Measurements from ENCODE around the gene PTCH2.

PTCH2 gene

DNA sequence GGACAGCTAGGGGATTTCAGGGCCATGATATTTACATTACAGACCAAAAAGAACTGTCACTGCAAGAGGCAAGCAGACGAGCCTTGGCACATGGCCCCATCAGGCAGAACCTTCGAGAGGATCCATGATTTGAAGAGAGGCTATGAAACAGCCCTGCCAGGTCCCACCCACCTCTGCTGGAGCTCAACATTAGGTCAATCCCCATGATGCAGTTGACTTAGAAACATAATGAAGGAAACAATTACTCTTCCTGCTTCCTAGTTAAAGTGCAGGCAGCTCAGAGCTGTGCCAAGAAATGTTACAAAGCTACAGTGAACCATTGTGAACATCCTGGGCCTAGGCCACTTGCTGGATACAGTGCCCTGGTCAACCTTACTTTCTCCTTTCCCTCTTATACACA, 41.7 kb upstream of the PTCH2 start:
- TF ChIP-seq, protein P1, sequence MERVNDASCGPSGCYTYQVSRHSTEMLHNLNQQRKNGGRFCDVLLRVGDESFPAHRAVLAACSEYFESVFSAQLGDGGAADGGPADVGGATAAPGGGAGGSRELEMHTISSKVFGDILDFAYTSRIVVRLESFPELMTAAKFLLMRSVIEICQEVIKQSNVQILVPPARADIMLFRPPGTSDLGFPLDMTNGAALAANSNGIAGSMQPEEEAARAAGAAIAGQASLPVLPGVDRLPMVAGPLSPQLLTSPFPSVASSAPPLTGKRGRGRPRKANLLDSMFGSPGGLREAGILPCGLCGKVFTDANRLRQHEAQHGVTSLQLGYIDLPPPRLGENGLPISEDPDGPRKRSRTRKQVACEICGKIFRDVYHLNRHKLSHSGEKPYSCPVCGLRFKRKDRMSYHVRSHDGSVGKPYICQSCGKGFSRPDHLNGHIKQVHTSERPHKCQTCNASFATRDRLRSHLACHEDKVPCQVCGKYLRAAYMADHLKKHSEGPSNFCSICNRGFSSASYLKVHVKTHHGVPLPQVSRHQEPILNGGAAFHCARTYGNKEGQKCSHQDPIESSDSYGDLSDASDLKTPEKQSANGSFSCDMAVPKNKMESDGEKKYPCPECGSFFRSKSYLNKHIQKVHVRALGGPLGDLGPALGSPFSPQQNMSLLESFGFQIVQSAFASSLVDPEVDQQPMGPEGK (CRISPR knock-in tag; IDR thresholded peaks at IDR 0.05; ENCODE audit: borderline replicate concordance): no peak
- TF ChIP-seq ZC3H10 (CRISPR knock-in tag; IDR thresholded peaks at IDR 0.05): no peak
- no peak for TF ChIP-seq CSDC2 (CRISPR knock-in tag; IDR thresholded peaks at IDR 0.05)
- TF ChIP-seq TCF4 (CRISPR knock-in tag; IDR thresholded peaks at IDR 0.05; ENCODE audit: borderline replicate concordance): no peak
- TF ChIP-seq ZNF70 (CRISPR knock-in tag; IDR thresholded peaks at IDR 0.05): no peak
- TF ChIP-seq, protein P2, sequence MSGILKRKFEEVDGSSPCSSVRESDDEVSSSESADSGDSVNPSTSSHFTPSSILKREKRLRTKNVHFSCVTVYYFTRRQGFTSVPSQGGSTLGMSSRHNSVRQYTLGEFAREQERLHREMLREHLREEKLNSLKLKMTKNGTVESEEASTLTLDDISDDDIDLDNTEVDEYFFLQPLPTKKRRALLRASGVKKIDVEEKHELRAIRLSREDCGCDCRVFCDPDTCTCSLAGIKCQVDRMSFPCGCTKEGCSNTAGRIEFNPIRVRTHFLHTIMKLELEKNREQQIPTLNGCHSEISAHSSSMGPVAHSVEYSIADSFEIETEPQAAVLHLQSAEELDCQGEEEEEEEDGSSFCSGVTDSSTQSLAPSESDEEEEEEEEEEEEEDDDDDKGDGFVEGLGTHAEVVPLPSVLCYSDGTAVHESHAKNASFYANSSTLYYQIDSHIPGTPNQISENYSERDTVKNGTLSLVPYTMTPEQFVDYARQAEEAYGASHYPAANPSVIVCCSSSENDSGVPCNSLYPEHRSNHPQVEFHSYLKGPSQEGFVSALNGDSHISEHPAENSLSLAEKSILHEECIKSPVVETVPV (CRISPR knock-in tag; IDR thresholded peaks at IDR 0.05): no peak
- no peak for TF ChIP-seq ARNTL (CRISPR knock-in tag; IDR thresholded peaks at IDR 0.05; ENCODE audit: borderline replicate concordance, low read depth)
- no peak for TF ChIP-seq PPARA (CRISPR knock-in tag; IDR thresholded peaks at IDR 0.05; ENCODE audit: borderline replicate concordance)
- no peak for TF ChIP-seq ISL1 (CRISPR knock-in tag; IDR thresholded peaks at IDR 0.05)
- no peak for TF ChIP-seq SNAI2 (CRISPR knock-in tag; IDR thresholded peaks at IDR 0.05)
- TF ChIP-seq, protein P3, sequence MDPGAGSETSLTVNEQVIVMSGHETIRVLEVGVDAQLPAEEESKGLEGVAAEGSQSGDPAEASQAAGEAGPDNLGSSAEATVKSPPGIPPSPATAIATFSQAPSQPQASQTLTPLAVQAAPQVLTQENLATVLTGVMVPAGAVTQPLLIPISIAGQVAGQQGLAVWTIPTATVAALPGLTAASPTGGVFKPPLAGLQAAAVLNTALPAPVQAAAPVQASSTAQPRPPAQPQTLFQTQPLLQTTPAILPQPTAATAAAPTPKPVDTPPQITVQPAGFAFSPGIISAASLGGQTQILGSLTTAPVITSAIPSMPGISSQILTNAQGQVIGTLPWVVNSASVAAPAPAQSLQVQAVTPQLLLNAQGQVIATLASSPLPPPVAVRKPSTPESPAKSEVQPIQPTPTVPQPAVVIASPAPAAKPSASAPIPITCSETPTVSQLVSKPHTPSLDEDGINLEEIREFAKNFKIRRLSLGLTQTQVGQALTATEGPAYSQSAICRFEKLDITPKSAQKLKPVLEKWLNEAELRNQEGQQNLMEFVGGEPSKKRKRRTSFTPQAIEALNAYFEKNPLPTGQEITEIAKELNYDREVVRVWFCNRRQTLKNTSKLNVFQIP (CRISPR knock-in tag; IDR thresholded peaks at IDR 0.05; ENCODE audit: borderline replicate concordance, low read depth): no peak
- TF ChIP-seq, protein P4, sequence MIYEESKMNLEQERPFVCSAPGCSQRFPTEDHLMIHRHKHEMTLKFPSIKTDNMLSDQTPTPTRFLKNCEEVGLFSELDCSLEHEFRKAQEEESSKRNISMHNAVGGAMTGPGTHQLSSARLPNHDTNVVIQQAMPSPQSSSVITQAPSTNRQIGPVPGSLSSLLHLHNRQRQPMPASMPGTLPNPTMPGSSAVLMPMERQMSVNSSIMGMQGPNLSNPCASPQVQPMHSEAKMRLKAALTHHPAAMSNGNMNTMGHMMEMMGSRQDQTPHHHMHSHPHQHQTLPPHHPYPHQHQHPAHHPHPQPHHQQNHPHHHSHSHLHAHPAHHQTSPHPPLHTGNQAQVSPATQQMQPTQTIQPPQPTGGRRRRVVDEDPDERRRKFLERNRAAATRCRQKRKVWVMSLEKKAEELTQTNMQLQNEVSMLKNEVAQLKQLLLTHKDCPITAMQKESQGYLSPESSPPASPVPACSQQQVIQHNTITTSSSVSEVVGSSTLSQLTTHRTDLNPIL (CRISPR knock-in tag; IDR thresholded peaks at IDR 0.05; ENCODE audit: low read depth): no peak
- TF ChIP-seq, protein P5, sequence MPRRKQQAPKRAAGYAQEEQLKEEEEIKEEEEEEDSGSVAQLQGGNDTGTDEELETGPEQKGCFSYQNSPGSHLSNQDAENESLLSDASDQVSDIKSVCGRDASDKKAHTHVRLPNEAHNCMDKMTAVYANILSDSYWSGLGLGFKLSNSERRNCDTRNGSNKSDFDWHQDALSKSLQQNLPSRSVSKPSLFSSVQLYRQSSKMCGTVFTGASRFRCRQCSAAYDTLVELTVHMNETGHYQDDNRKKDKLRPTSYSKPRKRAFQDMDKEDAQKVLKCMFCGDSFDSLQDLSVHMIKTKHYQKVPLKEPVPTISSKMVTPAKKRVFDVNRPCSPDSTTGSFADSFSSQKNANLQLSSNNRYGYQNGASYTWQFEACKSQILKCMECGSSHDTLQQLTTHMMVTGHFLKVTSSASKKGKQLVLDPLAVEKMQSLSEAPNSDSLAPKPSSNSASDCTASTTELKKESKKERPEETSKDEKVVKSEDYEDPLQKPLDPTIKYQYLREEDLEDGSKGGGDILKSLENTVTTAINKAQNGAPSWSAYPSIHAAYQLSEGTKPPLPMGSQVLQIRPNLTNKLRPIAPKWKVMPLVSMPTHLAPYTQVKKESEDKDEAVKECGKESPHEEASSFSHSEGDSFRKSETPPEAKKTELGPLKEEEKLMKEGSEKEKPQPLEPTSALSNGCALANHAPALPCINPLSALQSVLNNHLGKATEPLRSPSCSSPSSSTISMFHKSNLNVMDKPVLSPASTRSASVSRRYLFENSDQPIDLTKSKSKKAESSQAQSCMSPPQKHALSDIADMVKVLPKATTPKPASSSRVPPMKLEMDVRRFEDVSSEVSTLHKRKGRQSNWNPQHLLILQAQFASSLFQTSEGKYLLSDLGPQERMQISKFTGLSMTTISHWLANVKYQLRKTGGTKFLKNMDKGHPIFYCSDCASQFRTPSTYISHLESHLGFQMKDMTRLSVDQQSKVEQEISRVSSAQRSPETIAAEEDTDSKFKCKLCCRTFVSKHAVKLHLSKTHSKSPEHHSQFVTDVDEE (CRISPR knock-in tag; IDR thresholded peaks at IDR 0.05): no peak
- TF ChIP-seq GLIS3 (CRISPR knock-in tag; IDR thresholded peaks at IDR 0.05): no peak
- no peak for ATAC-seq

DNA sequence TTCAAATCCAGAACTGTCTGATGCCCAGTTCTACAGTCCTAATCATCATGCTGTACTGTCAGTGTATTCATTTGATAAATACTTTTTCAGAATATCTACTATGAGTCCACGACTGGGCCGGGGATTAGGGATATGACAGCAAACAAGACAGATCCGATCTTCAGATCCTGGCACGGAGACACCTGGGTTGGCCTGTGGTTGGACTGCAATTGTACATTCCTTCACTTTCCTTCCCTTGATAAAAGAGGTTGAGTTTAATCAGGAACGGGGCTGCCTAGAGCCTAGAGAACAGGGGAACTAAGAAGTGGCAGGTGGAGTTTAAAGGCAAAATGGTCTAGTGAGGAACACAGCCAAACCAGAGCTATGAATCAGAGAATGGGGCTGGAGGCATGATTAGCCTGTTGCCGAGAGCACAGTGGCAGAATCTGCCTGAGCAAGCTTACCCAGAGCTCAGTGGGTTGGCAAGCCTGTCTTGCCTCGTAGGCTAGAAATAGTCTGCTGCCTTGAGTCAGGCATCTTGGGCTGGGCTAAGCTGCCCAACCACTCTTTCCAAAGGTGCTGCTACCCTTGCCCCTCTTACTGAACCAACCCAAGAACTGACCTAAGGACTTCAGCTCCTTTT, 38.1 kb upstream of the PTCH2 start:
- peak; percentile 77 for ATAC-seq
- TF ChIP-seq ARNTL (CRISPR knock-in tag; IDR thresholded peaks at IDR 0.05; ENCODE audit: borderline replicate concordance, low read depth) (no peak), ZC3H10 (CRISPR knock-in tag; IDR thresholded peaks at IDR 0.05) (no peak), BACH2 (CRISPR knock-in tag; IDR thresholded peaks at IDR 0.05; ENCODE audit: borderline replicate concordance) (no peak), ESRRG (CRISPR knock-in tag; IDR thresholded peaks at IDR 0.05) (no peak)
- TF ChIP-seq, protein P4 (CRISPR knock-in tag; IDR thresholded peaks at IDR 0.05; ENCODE audit: low read depth): no peak
- TF ChIP-seq, protein P2 (CRISPR knock-in tag; IDR thresholded peaks at IDR 0.05): no peak
